CD14-positive monocyte (primary cell): ENCODE results near the gene HOXA7. TPM values are rescaled to one million over a fixed set of nuclear protein-coding genes. Genes with fewer than 3 reads are reported as not detected.

Experiments
- DNase-seq, 3 donors: peaks; one replicate each; pipeline ENCODE4 v3.0.0-alpha.2; 2011 to 2022
- H2AFZ ChIP-seq: 2 replicates; pipeline ENCODE4 v1.6.0; 2012; ENCODE audit warnings: mild to moderate bottlenecking, low read depth, low read length, inconsistent platforms; ENCODE audit not compliant: insufficient read depth, poor library complexity, severe bottlenecking
- H3K27ac ChIP-seq, 2 donors: 1 replicate in 1 of 2; 2 replicates in 1 of 2; pipeline ENCODE4 v1.5.1; 2012 to 2013; ENCODE audit warnings: low read length in 2 of 2, control low read depth in 1 of 2, inconsistent platforms in 1 of 2, low read depth in 1 of 2, mild to moderate bottlenecking in 1 of 2
- H3K27me3 ChIP-seq, 2 donors: one replicate each; pipeline versions ENCODE4 v1.6.0 to v1.6.1; 2011 to 2013; ENCODE audit warnings: low read length in 2 of 2; ENCODE audit not compliant: control insufficient read depth in 2 of 2, insufficient read depth in 2 of 2
- H3K36me3 ChIP-seq, 2 donors: replicated peaks in 1 of 2; 1 replicate in 1 of 2; 2 replicates in 1 of 2; pipeline versions ENCODE4 v1.5.1 to v1.6.1; 2012 to 2013; ENCODE audit warnings: low read length in 2 of 2, control low read depth in 1 of 2, inconsistent platforms in 1 of 2, mild to moderate bottlenecking in 1 of 2; ENCODE audit not compliant: insufficient read depth in 2 of 2, control insufficient read depth in 1 of 2
- H3K4me1 ChIP-seq, 2 donors: 1 replicate in 1 of 2; 2 replicates in 1 of 2; pipeline versions ENCODE4 v1.5.1 to v1.6.1; 2012 to 2013; ENCODE audit warnings: low read length in 2 of 2, control low read depth in 1 of 2, inconsistent platforms in 1 of 2, mild to moderate bottlenecking in 1 of 2, moderate library complexity in 1 of 2; ENCODE audit not compliant: insufficient read depth in 2 of 2, control insufficient read depth in 1 of 2
- H3K4me2 ChIP-seq: replicated peaks from 2 replicates; pipeline ENCODE3; 2012; ENCODE audit warnings: low read length, moderate library complexity, mild to moderate bottlenecking; ENCODE audit not compliant: poor library complexity, severe bottlenecking; ENCODE audit errors: extremely low read depth
- H3K4me3 ChIP-seq, 3 experiments: fragments of 200-600 bp in 1 of 3; sonication (generic) in 1 of 3; replicated peaks in 1 of 3; 1 replicate in 2 of 3; 2 replicates in 1 of 3; pipeline ENCODE4 v1.5.1; 2011 to 2013; ENCODE audit warnings: low read length in 3 of 3, mild to moderate bottlenecking in 3 of 3, control low read depth in 2 of 3, low read depth in 2 of 3, inconsistent platforms in 1 of 3, moderate library complexity in 1 of 3
- H3K79me2 ChIP-seq: 2 replicates; pipeline ENCODE4 v1.6.0; 2012; ENCODE audit warnings: mild to moderate bottlenecking, control low read depth, inconsistent platforms, low read length, moderate library complexity; ENCODE audit not compliant: insufficient read depth
- H3K9ac ChIP-seq: 2 replicates; pipeline ENCODE4 v1.6.0; 2017; ENCODE audit warnings: low read length, mild to moderate bottlenecking; ENCODE audit not compliant: insufficient read depth, poor library complexity, severe bottlenecking
- H3K9me3 ChIP-seq, 2 donors: replicated peaks in 1 of 2; 1 replicate in 1 of 2; 2 replicates in 1 of 2; pipeline versions ENCODE4 v1.5.1 to v1.6.1; 2012 to 2013; ENCODE audit warnings: low read length in 2 of 2, control low read depth in 1 of 2; ENCODE audit not compliant: control insufficient read depth in 1 of 2, insufficient read depth in 1 of 2
- H4K20me1 ChIP-seq: 2 replicates; pipeline ENCODE4 v1.6.0; 2012; ENCODE audit warnings: mild to moderate bottlenecking, low read length, control low read depth, moderate library complexity; ENCODE audit not compliant: insufficient read depth
- H3K27ac Mint-ChIP-seq, 7 donors: one replicate each; pipeline ENCODE4 v1.8.0; 2020; ENCODE audit warnings: mild to moderate bottlenecking in 7 of 7, mixed read lengths in 7 of 7, moderate library complexity in 6 of 7, inconsistent platforms in 2 of 7
- H3K27me3 Mint-ChIP-seq, 3 donors: one replicate each; pipeline ENCODE4 v1.8.0; 2021 to 2022; ENCODE audit warnings: low read depth in 3 of 3, mild to moderate bottlenecking in 3 of 3, mixed read lengths in 3 of 3, moderate library complexity in 3 of 3, inconsistent platforms in 1 of 3
- H3K36me3 Mint-ChIP-seq, 2 donors: one replicate each; pipeline ENCODE4 v1.8.0; 2020; ENCODE audit warnings: mixed read lengths in 2 of 2, inconsistent platforms in 1 of 2, mild to moderate bottlenecking in 1 of 2
- H3K4me1 Mint-ChIP-seq: one replicate; pipeline ENCODE4 v1.8.0; 2020; ENCODE audit warnings: mild to moderate bottlenecking, mixed read lengths
- H3K4me3 Mint-ChIP-seq, 2 donors: one replicate each; pipeline ENCODE4 v1.8.0; 2020; ENCODE audit warnings: mild to moderate bottlenecking in 2 of 2, mixed read lengths in 2 of 2, moderate library complexity in 1 of 2
- H3K9me3 Mint-ChIP-seq, 7 donors: one replicate each; pipeline ENCODE4 v1.8.0; 2020 to 2022; ENCODE audit warnings: mixed read lengths in 7 of 7, mild to moderate bottlenecking in 6 of 7, moderate library complexity in 6 of 7, inconsistent platforms in 2 of 7
- CTCF ChIP-seq: fragments of 200-600 bp; IDR thresholded peaks from one replicate; pipeline ENCODE4 v1.8.0; 2022; ENCODE audit warnings: antibody characterized with exemption, mild to moderate bottlenecking
- WGBS: methylation state at CpG from one replicate; pipeline ENCODE4 v1.1.5; 2013; ENCODE audit warnings: missing lambda C conversion rate; ENCODE audit not compliant: insufficient coverage; 5-methylcytosine and 5-hydroxymethylcytosine counted together
- intact Hi-C, 2 donors: fragments of 100-400 bp; cut with micrococcal nuclease; formaldehyde crosslinking; loops; one replicate each; pipeline versions ENCODE4 v1.15.0 to v1.15.1; 2023
- polyA plus RNA-seq, 3 donors: library from polyadenylated mRNA; depleted of rRNA in 1 of 3; unstranded in 2 of 3; stranded (reverse) in 1 of 3; fragments of 300-500 nt in 2 of 3; fragments of >200 nt in 1 of 3; fragmentation: Illumina TruSeq in 2 of 3; gene quantifications; 1 replicate in 2 of 3; 2 replicates in 1 of 3; pipeline ENCODE4 v1.2.3, GENCODE V29; 2012 to 2021

HOXA7 gene
- polyA plus RNA-seq, 3 donors: not detected

GRCh38 chr7:27115221-27116026, 41.1 kb downstream of the HOXA7 start:
- H3K27me3 Mint-ChIP-seq: peaks cover 2 to 5% (median 3%) of the 10 kb centered on the region in 3 donors
- no peak overlapping the region for H3K4me2 ChIP-seq
- no peak overlapping the region for H3K9ac ChIP-seq

DNA sequence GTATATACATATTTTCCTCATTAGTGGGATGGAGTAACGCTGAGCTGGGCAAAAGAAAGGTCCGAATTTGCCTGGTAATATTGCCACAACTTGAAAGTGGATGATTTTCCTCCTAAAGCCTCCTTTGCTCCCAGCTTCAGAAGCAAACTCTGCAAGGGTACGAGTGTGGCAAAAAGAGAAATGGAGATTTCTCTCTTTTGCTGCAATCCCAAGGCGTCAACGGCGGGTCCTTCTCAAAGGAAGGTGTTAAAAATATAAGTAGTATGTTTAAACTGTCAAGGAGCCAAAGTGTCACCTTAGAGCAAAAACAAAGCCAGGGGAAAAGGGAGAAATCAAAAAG, 41.6 kb downstream of the HOXA7 start:
- Mint-ChIP-seq H3K4me3 (no peak overlapping the region), H3K9me3 (peaks cover 0 to 4% (median 1%) of the 10 kb centered on the region in 7 donors), H3K4me1 (peaks cover 2% of the 10 kb centered on the region), H3K27me3 (peaks cover 2 to 3% (median 3%) of the 10 kb centered on the region in 3 donors), H3K36me3 (no peaks in the 10 kb centered on the region), H3K27ac (no peak overlapping the region)
- Histone ChIP-seq H3K9ac (no peak overlapping the region), H3K4me2 (no peak overlapping the region), H3K4me3 (no peak overlapping the region), H4K20me1 (no peaks in the 10 kb centered on the region), H3K27me3 (no peaks in the 10 kb centered on the region), H2AFZ (no peak overlapping the region), H3K79me2 (no peaks in the 10 kb centered on the region), H3K9me3 (no peaks in the 10 kb centered on the region), H3K36me3 (no peaks in the 10 kb centered on the region), H3K27ac (no peak overlapping the region), H3K4me1 (no peaks in the 10 kb centered on the region)
- no peak for TF ChIP-seq CTCF
- 98% methylated on average over 4 of the region's 6 CpGs for WGBS
- intact Hi-C loops: no loop called here
- DNase-seq: no peak

More at GRCh38 chr7:27115221-27116026, 41.1 kb downstream of the HOXA7 start:
- H3K27ac Mint-ChIP-seq: no peak overlapping the region
- no peak overlapping the region for H3K4me3 Mint-ChIP-seq
- Histone ChIP-seq H3K27ac (no peak overlapping the region), H4K20me1 (no peaks in the 10 kb centered on the region), H3K4me3 (no peak overlapping the region), H3K79me2 (no peaks in the 10 kb centered on the region), H3K9me3 (no peaks in the 10 kb centered on the region), H3K4me1 (no peaks in the 10 kb centered on the region), H3K36me3 (no peaks in the 10 kb centered on the region), H2AFZ (no peak overlapping the region), H3K27me3 (no peaks in the 10 kb centered on the region)
- H3K4me1 Mint-ChIP-seq: peaks cover 2% of the 10 kb centered on the region
- 97% methylated on average over 37 of the region's 45 CpGs for WGBS
- DNase-seq: no peak
- intact Hi-C loops: no loop called here
- no peaks in the 10 kb centered on the region for H3K36me3 Mint-ChIP-seq
- H3K9me3 Mint-ChIP-seq: peaks cover 0 to 4% (median 1%) of the 10 kb centered on the region in 7 donors
- TF ChIP-seq CTCF: no peak
